HEK293T (cell line): ENCODE measurements around the gene RIT1.

Source experiments
- BHLHE40 ChIP-seq: fragments of 450-650 bp; IDR thresholded peaks from 2 replicates; pipeline ENCODE4 v1.6.1; 2016; ENCODE audit warnings: mild to moderate bottlenecking, moderate library complexity, borderline replicate concordance
- CTBP1 ChIP-seq: fragments of 450-650 bp; IDR thresholded peaks from 2 replicates; pipeline ENCODE4 v1.6.1; 2016; ENCODE audit warnings: borderline replicate concordance
- FOXA1 ChIP-seq: fragments of 450-650 bp; IDR thresholded peaks from 2 replicates; pipeline ENCODE4 v1.6.1; 2016; ENCODE audit warnings: mild to moderate bottlenecking
- FOXK2 ChIP-seq: fragments of 450-650 bp; IDR thresholded peaks from 2 replicates; pipeline ENCODE4 v1.6.1; 2016; ENCODE audit warnings: mild to moderate bottlenecking
- FOXM1 ChIP-seq: fragments of 450-650 bp; IDR thresholded peaks from 2 replicates; pipeline ENCODE4 v1.6.1; 2017; ENCODE audit warnings: mild to moderate bottlenecking, borderline replicate concordance
- HDGF ChIP-seq: fragments of 450-650 bp; IDR thresholded peaks from 2 replicates; pipeline ENCODE4 v1.6.1; 2017; ENCODE audit warnings: antibody characterized with exemption, borderline replicate concordance
- LEF1 ChIP-seq: fragments of 450-650 bp; IDR thresholded peaks from 2 replicates; pipeline ENCODE4 v1.6.1; 2017; ENCODE audit warnings: mild to moderate bottlenecking, borderline replicate concordance
- NFRKB ChIP-seq: fragments of 450-650 bp; IDR thresholded peaks from 2 replicates; pipeline ENCODE4 v1.6.1; 2016; ENCODE audit warnings: mild to moderate bottlenecking, moderate library complexity
- PKNOX1 ChIP-seq: fragments of 450-650 bp; IDR thresholded peaks from 2 replicates; pipeline ENCODE4 v1.6.1; 2016
- SP1 ChIP-seq: fragments of 450-650 bp; IDR thresholded peaks from 2 replicates; pipeline ENCODE4 v1.6.1; 2017
- SUZ12 ChIP-seq: fragments of 450-650 bp; IDR thresholded peaks from 2 replicates; pipeline ENCODE4 v1.6.1; 2016; ENCODE audit warnings: mild to moderate bottlenecking
- TARDBP ChIP-seq: fragments of 450-650 bp; IDR thresholded peaks from 2 replicates; pipeline ENCODE4 v1.6.1; 2016
- ZNF384 ChIP-seq: fragments of 450-650 bp; IDR thresholded peaks from 2 replicates; pipeline ENCODE4 v1.6.1; 2016

GRCh38 chr1:155861896-155862295, 49.3 kb downstream of the RIT1 start:
- TF ChIP-seq LEF1 = no peak
- no peak for TF ChIP-seq SP1
- no peak for TF ChIP-seq TARDBP
- TF ChIP-seq PKNOX1 = no peak
- TF ChIP-seq BHLHE40 = no peak
- no peak for TF ChIP-seq FOXM1
- TF ChIP-seq CTBP1 = no peak
- TF ChIP-seq SUZ12 = no peak
- no peak for TF ChIP-seq NFRKB
- TF ChIP-seq HDGF = no peak
- no peak for TF ChIP-seq ZNF384
- TF ChIP-seq FOXA1 = no peak
- no peak for TF ChIP-seq FOXK2
